Inferior parietal cortex (tissue), 1 donor: ENCODE data around the gene SDK1.

Experiments used
- DNase-seq: peaks from one replicate; pipeline ENCODE4 v3.0.0-alpha.2; 2016; ENCODE audit errors: extremely low spot score

Gene SDK1

GRCh38 chr7:4103352-4104091 lies 802.5 kb downstream of the SDK1 start:
- no peak for DNase-seq

- no peak for DNase-seq
Measured at GRCh38 chr7:4107839-4108238, 806.8 kb downstream of the SDK1 start.

GRCh38 chr7:4108951-4109350 lies 807.9 kb downstream of the SDK1 start:
- no peak for DNase-seq

- no peak for DNase-seq
Measured at GRCh38 chr7:4109481-4110110, 808.5 kb downstream of the SDK1 start.

- no peak for DNase-seq
Measured at GRCh38 chr7:4110438-4110837, 809.4 kb downstream of the SDK1 start.

- DNase-seq: no peak
Measured at GRCh38 chr7:4111166-4111565, 810.1 kb downstream of the SDK1 start.

GRCh38 chr7:4113271-4113670 lies 812.2 kb downstream of the SDK1 start:
- no peak for DNase-seq

- DNase-seq: no peak
Measured at GRCh38 chr7:4113976-4114375, 812.9 kb downstream of the SDK1 start.

GRCh38 chr7:4115442-4115841 lies 814.4 kb downstream of the SDK1 start:
- no peak for DNase-seq

- no peak for DNase-seq
Measured at GRCh38 chr7:4115941-4116610, 815.0 kb downstream of the SDK1 start.

- DNase-seq: no peak
Measured at GRCh38 chr7:4119848-4120247, 818.8 kb downstream of the SDK1 start.

GRCh38 chr7:4123346-4123745 lies 822.3 kb downstream of the SDK1 start:
- DNase-seq: no peak

GRCh38 chr7:4123823-4124222 lies 822.8 kb downstream of the SDK1 start:
- no peak for DNase-seq

GRCh38 chr7:4124556-4125477 lies 823.8 kb downstream of the SDK1 start:
- DNase-seq: no peak

- DNase-seq: no peak
Measured at GRCh38 chr7:4127909-4128560, 827.0 kb downstream of the SDK1 start.

GRCh38 chr7:4129481-4130122 lies 828.5 kb downstream of the SDK1 start:
- no peak for DNase-seq

- no peak for DNase-seq
Measured at GRCh38 chr7:4131063-4131462, 830.0 kb downstream of the SDK1 start.

- no peak for DNase-seq
Measured at GRCh38 chr7:4132221-4132620, 831.2 kb downstream of the SDK1 start.

GRCh38 chr7:4133491-4134044 lies 832.5 kb downstream of the SDK1 start:
- DNase-seq: no peak

- DNase-seq: no peak
Measured at GRCh38 chr7:4134204-4134603, 833.2 kb downstream of the SDK1 start.

GRCh38 chr7:4134631-4135030 lies 833.6 kb downstream of the SDK1 start:
- DNase-seq: no peak
